Osteocyte (in vitro differentiated cells): ENCODE measurements around the gene ANK2. TPM values are rescaled to one million over a fixed set of nuclear protein-coding genes. Genes with fewer than 3 reads are reported as not detected.
"Not testable (repeated sequence)": the region's sequence is repeated elsewhere in the genome, so short reads cannot be mapped to it uniquely, and the experiment has no call there.

Experiments
- DNase-seq: peaks from one replicate; pipeline ENCODE4 v3.0.0; 2021; ENCODE audit warnings: mixed read lengths; ENCODE audit not compliant: unreplicated experiment; ENCODE audit errors: extremely low spot score
- H3K27ac Mint-ChIP-seq: one replicate; pipeline ENCODE4 v1.8.0; 2021; ENCODE audit warnings: mild to moderate bottlenecking, mixed read lengths; ENCODE audit not compliant: unreplicated experiment
- H3K27me3 Mint-ChIP-seq: one replicate; pipeline ENCODE4 v1.8.0; 2021; ENCODE audit warnings: mixed read lengths; ENCODE audit not compliant: unreplicated experiment
- H3K36me3 Mint-ChIP-seq: one replicate; pipeline ENCODE4 v1.8.0; 2021; ENCODE audit warnings: mixed read lengths; ENCODE audit not compliant: unreplicated experiment
- H3K4me1 Mint-ChIP-seq: one replicate; pipeline ENCODE4 v1.8.0; 2021; ENCODE audit warnings: mixed read lengths; ENCODE audit not compliant: unreplicated experiment
- H3K4me3 Mint-ChIP-seq: one replicate; pipeline ENCODE4 v1.8.0; 2021; ENCODE audit warnings: mild to moderate bottlenecking, moderate library complexity, mixed read lengths; ENCODE audit not compliant: unreplicated experiment
- H3K9me3 Mint-ChIP-seq: one replicate; pipeline ENCODE4 v1.8.0; 2021; ENCODE audit warnings: mixed read lengths; ENCODE audit not compliant: unreplicated experiment
- total RNA-seq: library from RNA; stranded (reverse); gene quantifications from 2 replicates; pipeline ENCODE4 v1.2.1, GENCODE V29; 2021
- TF ChIP-seq, protein P1 (sequence below): fragments of 200-600 bp; sonication (generic); IDR thresholded peaks from 2 replicates; pipeline ENCODE4 v1.5.0; 2021; ENCODE audit warnings: antibody characterized with exemption, mild to moderate bottlenecking, moderate library complexity

The ANK2 gene
- total RNA-seq, 1 donor from 2014 or later = 17.2 TPM

DNA sequence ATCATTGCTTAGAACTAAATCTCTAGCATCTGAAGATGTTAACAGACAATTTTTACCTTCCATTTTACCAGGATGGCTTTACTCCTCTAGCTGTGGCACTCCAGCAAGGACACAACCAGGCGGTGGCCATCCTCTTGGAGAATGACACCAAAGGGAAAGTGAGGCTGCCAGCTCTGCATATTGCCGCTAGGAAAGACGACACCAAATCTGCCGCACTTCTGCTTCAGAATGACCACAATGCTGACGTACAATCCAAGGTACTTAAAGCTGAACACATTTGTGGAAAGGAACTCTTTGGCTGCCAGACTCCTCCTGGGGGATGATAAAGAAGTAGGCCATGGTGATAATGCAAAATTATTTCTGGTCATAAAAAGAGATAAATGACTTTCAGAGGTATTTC is 187.5 kb downstream of the ANK2 start:
- TF ChIP-seq, protein P1, sequence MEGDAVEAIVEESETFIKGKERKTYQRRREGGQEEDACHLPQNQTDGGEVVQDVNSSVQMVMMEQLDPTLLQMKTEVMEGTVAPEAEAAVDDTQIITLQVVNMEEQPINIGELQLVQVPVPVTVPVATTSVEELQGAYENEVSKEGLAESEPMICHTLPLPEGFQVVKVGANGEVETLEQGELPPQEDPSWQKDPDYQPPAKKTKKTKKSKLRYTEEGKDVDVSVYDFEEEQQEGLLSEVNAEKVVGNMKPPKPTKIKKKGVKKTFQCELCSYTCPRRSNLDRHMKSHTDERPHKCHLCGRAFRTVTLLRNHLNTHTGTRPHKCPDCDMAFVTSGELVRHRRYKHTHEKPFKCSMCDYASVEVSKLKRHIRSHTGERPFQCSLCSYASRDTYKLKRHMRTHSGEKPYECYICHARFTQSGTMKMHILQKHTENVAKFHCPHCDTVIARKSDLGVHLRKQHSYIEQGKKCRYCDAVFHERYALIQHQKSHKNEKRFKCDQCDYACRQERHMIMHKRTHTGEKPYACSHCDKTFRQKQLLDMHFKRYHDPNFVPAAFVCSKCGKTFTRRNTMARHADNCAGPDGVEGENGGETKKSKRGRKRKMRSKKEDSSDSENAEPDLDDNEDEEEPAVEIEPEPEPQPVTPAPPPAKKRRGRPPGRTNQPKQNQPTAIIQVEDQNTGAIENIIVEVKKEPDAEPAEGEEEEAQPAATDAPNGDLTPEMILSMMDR = no peak
- Mint-ChIP-seq H3K4me3 (no peak overlapping the region), H3K4me1 (peaks cover 9% of the 10 kb centered on the region), H3K9me3 (no peaks in the 10 kb centered on the region), H3K36me3 (peaks cover 4% of the 10 kb centered on the region), H3K27me3 (no peaks in the 10 kb centered on the region), H3K27ac (no peak overlapping the region)
- DNase-seq = no peak

DNA sequence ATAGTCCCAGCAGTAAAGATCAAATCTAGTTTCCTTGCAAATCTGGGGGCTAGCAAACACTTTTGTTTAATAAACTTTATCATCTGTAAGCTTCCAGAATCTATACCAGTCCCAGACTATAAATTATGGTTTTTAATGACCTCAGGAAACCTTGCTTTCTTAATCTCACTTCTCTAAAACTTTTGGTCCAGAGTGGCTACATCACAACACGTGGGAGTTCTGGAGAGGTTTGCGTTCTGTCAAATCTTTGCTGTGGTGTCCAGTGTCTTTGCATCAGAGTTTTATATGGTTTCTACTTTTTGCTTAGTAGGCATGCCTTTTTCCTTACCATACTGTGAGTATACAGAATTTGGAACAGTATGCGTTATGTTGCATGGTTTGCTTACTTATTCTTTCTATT is 193.9 kb downstream of the ANK2 start:
- TF ChIP-seq, protein P1 = no peak
- Mint-ChIP-seq H3K36me3 (no peaks in the 10 kb centered on the region), H3K4me1 (no peaks in the 10 kb centered on the region), H3K27ac (no peak overlapping the region), H3K27me3 (no peaks in the 10 kb centered on the region), H3K4me3 (no peak overlapping the region), H3K9me3 (no peaks in the 10 kb centered on the region)
- no peak for DNase-seq

DNA sequence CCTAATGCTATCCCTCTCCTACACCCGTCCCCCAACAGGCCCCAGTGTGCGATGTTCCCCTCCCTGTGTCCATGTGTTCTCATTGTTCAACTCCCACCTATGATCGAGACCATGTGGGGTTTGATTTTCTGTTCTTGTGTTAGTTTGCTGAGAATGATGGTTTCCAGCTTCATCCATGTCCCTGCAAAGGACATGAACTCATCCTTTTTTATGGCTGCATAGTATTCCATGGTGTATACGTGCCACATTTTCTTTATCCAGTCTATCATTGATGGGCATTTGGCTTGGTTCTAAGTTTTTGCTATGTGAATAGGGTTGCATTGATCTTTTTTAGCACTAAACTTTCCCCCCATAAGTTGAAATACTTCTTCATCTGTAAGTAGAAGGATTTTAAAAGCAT is 195.3 kb downstream of the ANK2 start:
- H3K27ac Mint-ChIP-seq, H3K4me1 Mint-ChIP-seq, H3K9me3 Mint-ChIP-seq, H3K4me3 Mint-ChIP-seq, DNase-seq, H3K36me3 Mint-ChIP-seq, H3K27me3 Mint-ChIP-seq: not testable (repeated sequence)

DNA sequence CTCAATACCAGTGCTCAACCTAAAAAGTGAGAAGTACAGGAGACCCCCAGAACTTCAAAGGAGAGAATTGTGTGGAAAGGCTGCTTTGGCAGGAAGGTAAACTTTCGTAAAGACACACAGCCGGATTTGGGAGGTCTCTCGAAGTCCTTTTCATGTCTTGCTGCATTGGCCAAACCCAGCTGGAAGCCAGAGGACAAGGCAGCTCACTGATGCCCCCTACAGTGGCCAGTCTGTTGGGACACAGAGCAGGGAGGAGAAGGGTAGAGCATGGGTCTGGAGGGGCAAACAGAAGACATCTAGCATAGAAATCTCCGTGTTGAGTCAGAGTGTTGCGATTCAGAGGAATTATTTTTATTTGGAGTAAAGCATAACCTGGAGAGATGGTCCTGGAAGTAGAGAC is 198.9 kb downstream of the ANK2 start:
- no peaks in the 10 kb centered on the region for H3K27me3 Mint-ChIP-seq
- no peak for DNase-seq
- no peak overlapping the region for H3K4me3 Mint-ChIP-seq
- TF ChIP-seq, protein P1 = peak; percentile 14
- no peaks in the 10 kb centered on the region for H3K4me1 Mint-ChIP-seq
- H3K9me3 Mint-ChIP-seq = no peaks in the 10 kb centered on the region
- H3K36me3 Mint-ChIP-seq = no peaks in the 10 kb centered on the region
- H3K27ac Mint-ChIP-seq = no peak overlapping the region

DNA sequence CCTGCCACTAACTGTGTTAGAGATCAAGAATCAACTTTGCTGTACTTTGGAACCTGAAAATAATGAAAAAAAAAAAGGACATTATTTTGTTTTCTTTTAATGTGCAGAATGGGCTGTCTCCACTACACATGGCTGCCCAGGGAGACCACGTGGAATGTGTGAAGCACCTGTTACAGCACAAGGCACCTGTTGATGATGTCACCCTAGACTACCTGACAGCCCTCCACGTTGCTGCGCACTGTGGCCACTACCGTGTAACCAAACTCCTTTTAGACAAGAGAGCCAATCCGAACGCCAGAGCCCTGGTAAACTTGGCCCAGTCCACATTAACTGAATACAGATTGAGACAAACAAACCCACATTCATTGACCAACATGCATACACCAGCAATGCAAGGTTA is 206.2 kb downstream of the ANK2 start:
- Mint-ChIP-seq H3K36me3 (no peaks in the 10 kb centered on the region), H3K9me3 (no peaks in the 10 kb centered on the region), H3K4me3 (no peak overlapping the region), H3K27ac (no peak overlapping the region), H3K27me3 (no peaks in the 10 kb centered on the region), H3K4me1 (no peaks in the 10 kb centered on the region)
- no peak for DNase-seq
- TF ChIP-seq, protein P1 = no peak

DNA sequence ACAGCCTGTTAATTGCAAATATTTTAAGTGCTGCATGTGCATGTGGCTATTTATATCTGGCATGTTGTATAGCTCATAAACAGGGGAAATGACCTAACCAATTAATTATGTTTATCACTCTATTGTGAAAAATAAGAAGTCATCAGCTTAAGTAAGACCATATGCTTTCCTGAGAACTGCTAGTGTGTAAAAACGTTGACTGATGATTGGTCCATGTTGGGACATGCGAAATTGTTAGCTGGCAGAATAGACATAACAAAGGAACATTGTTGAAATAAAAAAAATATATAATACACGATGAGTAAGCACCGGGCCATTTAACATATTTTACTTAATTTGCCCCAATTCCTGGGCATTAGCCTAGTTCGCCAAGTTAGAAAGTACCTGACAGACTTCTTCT is 207.5 kb downstream of the ANK2 start:
- Mint-ChIP-seq H3K36me3 (no peaks in the 10 kb centered on the region), H3K4me3 (no peak overlapping the region), H3K27me3 (no peaks in the 10 kb centered on the region), H3K27ac (no peak overlapping the region), H3K4me1 (no peaks in the 10 kb centered on the region), H3K9me3 (no peaks in the 10 kb centered on the region)
- TF ChIP-seq, protein P1 = no peak
- no peak for DNase-seq
